ENCODE measurements around the gene SLC24A1. TPM values are rescaled to one million over a fixed set of nuclear protein-coding genes. Genes with fewer than 3 reads are reported as not detected.

Gene SLC24A1
- total RNA-seq, 2 experiments from 2014 or later, result 4.8 to 21.6 TPM

DNA sequence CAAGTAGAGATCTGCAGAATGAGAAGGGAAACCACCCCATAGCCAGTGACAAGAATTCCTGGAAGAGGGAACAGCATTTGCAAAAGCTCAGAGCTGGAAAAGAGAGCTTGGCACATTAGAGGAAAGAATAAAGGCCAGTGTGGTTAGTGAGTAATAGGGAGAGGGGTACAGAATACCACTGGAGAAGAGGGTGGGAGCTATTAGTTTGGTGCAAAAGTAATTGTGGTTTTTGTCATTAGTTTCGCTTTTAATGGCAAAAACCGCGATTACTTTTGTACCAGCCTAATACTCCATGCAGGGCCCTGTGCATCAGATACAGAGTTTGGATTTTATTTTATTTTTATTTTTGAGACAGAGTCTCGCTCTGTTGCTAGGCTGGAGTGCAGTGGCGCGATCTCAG, 9.8 kb downstream of the SLC24A1 start:
- no peaks in the 10 kb centered on the region for H3K79me2 ChIP-seq (ENCODE audit: insufficient read depth, low read depth, low read length)
- POLR2A ChIA-PET, result interaction anchor here (0.6 to 0.9 kb wide), 2 partner anchors 11 to 143 kb away, joined by 3 to 4 read pairs; no protein-coding TSS in a partner anchor
- H2AFZ ChIP-seq (ENCODE audit: low read length), result no peak overlapping the region
- TF ChIP-seq, protein P1, sequence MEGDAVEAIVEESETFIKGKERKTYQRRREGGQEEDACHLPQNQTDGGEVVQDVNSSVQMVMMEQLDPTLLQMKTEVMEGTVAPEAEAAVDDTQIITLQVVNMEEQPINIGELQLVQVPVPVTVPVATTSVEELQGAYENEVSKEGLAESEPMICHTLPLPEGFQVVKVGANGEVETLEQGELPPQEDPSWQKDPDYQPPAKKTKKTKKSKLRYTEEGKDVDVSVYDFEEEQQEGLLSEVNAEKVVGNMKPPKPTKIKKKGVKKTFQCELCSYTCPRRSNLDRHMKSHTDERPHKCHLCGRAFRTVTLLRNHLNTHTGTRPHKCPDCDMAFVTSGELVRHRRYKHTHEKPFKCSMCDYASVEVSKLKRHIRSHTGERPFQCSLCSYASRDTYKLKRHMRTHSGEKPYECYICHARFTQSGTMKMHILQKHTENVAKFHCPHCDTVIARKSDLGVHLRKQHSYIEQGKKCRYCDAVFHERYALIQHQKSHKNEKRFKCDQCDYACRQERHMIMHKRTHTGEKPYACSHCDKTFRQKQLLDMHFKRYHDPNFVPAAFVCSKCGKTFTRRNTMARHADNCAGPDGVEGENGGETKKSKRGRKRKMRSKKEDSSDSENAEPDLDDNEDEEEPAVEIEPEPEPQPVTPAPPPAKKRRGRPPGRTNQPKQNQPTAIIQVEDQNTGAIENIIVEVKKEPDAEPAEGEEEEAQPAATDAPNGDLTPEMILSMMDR (conservative IDR thresholded peaks at IDR 0.05; ENCODE audit: low read length), result no peak
- no peak for TF ChIP-seq EZH2phosphoT487 (IDR thresholded peaks at IDR 0.05; ENCODE audit: borderline replicate concordance, low read depth, low read length)
- H3K4me3 ChIP-seq (ENCODE audit: low read depth, low read length, poor library complexity, severe bottlenecking), result no peak overlapping the region
- CTCF ChIA-PET (ENCODE audit: unreplicated experiment), result no interaction called here
- no peaks in the 10 kb centered on the region for H3K9me2 ChIP-seq (ENCODE audit: insufficient read depth, low read length)
- H3K4me1 ChIP-seq (ENCODE audit: insufficient read depth, low read length, poor library complexity, severe bottlenecking), result peaks cover 12% of the 10 kb centered on the region
- H4K20me1 ChIP-seq (ENCODE audit: insufficient read depth, low read length), result no peaks in the 10 kb centered on the region
- no peak overlapping the region for H3K27ac ChIP-seq (ENCODE audit: low read depth, low read length, poor library complexity, severe bottlenecking)
- no peak overlapping the region for H3K4me2 ChIP-seq (ENCODE audit: low read length)
- BruUV-seq (replicated peaks), result no TSS peak
- intact Hi-C loops (cut with micrococcal nuclease; ENCODE audit: unreplicated experiment), result no loop called here
- H3K36me3 ChIP-seq (ENCODE audit: insufficient read depth, low read length), result no peaks in the 10 kb centered on the region
- no peaks in the 10 kb centered on the region for H3K9me3 ChIP-seq (ENCODE audit: low read length)
- DNase-seq (ENCODE audit: low spot score), result no peak

DNA sequence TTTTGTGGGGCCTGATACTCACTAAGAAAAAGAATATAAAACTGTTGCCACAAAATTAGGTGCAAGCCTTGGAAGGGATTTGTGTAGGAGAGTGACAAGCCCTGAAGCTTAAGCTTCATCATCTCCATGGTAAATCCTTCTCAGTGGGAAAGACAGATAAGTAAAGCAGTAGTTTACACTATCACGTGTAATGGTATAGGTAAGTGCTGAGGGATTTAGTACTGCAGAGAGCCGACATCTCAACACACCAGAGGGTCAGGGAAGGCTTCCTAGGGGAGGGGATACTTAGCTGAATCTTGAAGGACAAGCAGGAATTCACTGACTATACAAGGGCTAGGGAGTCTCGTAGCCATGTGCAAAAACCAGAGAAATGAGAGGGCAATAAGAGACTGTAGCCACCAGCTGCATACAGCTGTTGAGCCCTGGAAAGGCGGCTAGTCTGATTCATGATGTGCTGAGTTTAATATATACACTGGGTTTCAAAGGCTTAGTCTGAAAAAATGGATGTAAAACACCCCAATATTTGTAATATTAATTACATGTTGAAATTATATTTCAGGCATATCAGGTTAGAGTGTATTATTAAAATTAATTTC, 11.1 kb downstream of the SLC24A1 start:
- ChIA-PET CTCF (ENCODE audit: unreplicated experiment) (interaction anchor here (0.7 kb wide), 1 partner anchor 22 kb away, joined by 4 read pairs; the partner anchor contains the start of gene INTS14), POLR2A (interaction anchor here (0.7 to 1.2 kb wide), 2 partner anchors 236 to 483 kb away, joined by 4 read pairs; partner anchors contain the start of gene RAB11A)
- no peak for TF ChIP-seq EZH2phosphoT487 (IDR thresholded peaks at IDR 0.05; ENCODE audit: borderline replicate concordance, low read depth, low read length)
- BruUV-seq (replicated peaks), result no TSS peak
- peaks cover 12% of the 10 kb centered on the region for H3K4me1 ChIP-seq (ENCODE audit: insufficient read depth, low read length, poor library complexity, severe bottlenecking)
- intact Hi-C loops (cut with micrococcal nuclease; ENCODE audit: unreplicated experiment), result no loop called here
- no peaks in the 10 kb centered on the region for H3K79me2 ChIP-seq (ENCODE audit: insufficient read depth, low read depth, low read length)
- no peak overlapping the region for H3K27ac ChIP-seq (ENCODE audit: low read depth, low read length, poor library complexity, severe bottlenecking)
- no peak overlapping the region for H3K4me3 ChIP-seq (ENCODE audit: low read depth, low read length, poor library complexity, severe bottlenecking)
- H2AFZ ChIP-seq (ENCODE audit: low read length), result no peak overlapping the region
- DNase-seq (ENCODE audit: low spot score), result no peak
- H3K4me2 ChIP-seq (ENCODE audit: low read length), result no peak overlapping the region
- H3K9me3 ChIP-seq (ENCODE audit: low read length), result no peaks in the 10 kb centered on the region
- H3K36me3 ChIP-seq (ENCODE audit: insufficient read depth, low read length), result no peaks in the 10 kb centered on the region
- H4K20me1 ChIP-seq (ENCODE audit: insufficient read depth, low read length), result no peaks in the 10 kb centered on the region
- H3K9me2 ChIP-seq (ENCODE audit: insufficient read depth, low read length), result no peaks in the 10 kb centered on the region

DNA sequence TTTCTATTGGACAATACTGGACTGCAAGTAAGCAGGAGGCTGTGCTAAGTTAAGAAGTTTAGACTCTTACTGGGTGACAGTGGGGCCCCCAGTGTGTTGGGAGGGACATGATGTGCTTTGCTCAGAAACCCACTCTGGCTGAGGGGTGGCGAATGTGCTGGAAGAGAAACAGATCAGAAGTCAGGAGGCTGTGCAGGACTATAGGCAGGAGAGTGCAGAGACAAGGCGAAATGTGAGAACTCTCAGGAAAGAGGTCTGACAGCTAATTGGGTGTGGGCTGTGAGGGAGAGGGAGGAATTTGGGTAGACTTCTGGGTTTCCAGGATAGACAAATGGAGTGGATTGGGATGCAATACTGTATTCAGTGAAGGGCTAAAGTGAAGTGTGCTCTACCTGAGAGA, 12.0 kb downstream of the SLC24A1 start:
- intact Hi-C loops (cut with micrococcal nuclease; ENCODE audit: unreplicated experiment), result no loop called here
- Histone ChIP-seq H3K79me2 (ENCODE audit: insufficient read depth, low read depth, low read length) (no peaks in the 10 kb centered on the region), H3K4me3 (ENCODE audit: low read depth, low read length, poor library complexity, severe bottlenecking) (no peak overlapping the region), H3K9me2 (ENCODE audit: insufficient read depth, low read length) (no peaks in the 10 kb centered on the region), H2AFZ (ENCODE audit: low read length) (no peak overlapping the region), H3K9me3 (ENCODE audit: low read length) (no peaks in the 10 kb centered on the region), H4K20me1 (ENCODE audit: insufficient read depth, low read length) (no peaks in the 10 kb centered on the region), H3K4me2 (ENCODE audit: low read length) (no peak overlapping the region), H3K36me3 (ENCODE audit: insufficient read depth, low read length) (no peaks in the 10 kb centered on the region), H3K27ac (ENCODE audit: low read depth, low read length, poor library complexity, severe bottlenecking) (no peak overlapping the region), H3K4me1 (ENCODE audit: insufficient read depth, low read length, poor library complexity, severe bottlenecking) (peaks cover 19% of the 10 kb centered on the region)
- TF ChIP-seq EZH2phosphoT487 (IDR thresholded peaks at IDR 0.05; ENCODE audit: borderline replicate concordance, low read depth, low read length), result no peak
- TF ChIP-seq, protein P1 (conservative IDR thresholded peaks at IDR 0.05; ENCODE audit: low read length), result no peak
- no TSS peak for BruUV-seq (replicated peaks)
- no peak for DNase-seq (ENCODE audit: low spot score)
- CTCF ChIA-PET (ENCODE audit: unreplicated experiment), result no interaction called here
- POLR2A ChIA-PET, result interaction anchor here (1.2 kb wide), 1 partner anchor 235 kb away, joined by 4 read pairs; the partner anchor contains the start of gene RAB11A
